GM19467 (cell line): ENCODE results near the gene INTS4.
"Not testable (repeated sequence)": the region's sequence is repeated elsewhere in the genome, so short reads cannot be mapped to it uniquely, and the experiment has no call there.

Source experiments
- ATAC-seq: cut with Tn5 transposase; IDR thresholded peaks from one replicate; pipeline ENCODE4 v1.9.1; 2021; ENCODE audit warnings: mild to moderate bottlenecking, moderate library complexity; ENCODE audit not compliant: unreplicated experiment

Gene INTS4

GRCh38 chr11:78022397-78023396 lies 28.2 kb upstream of the INTS4 start, which contains the start of gene KCTD14:
Gene KCTD14 (minus strand): TSS chr11:78023276. CDS start chr11:78023249, 27 bp downstream.
- ATAC-seq, result no peak

DNA sequence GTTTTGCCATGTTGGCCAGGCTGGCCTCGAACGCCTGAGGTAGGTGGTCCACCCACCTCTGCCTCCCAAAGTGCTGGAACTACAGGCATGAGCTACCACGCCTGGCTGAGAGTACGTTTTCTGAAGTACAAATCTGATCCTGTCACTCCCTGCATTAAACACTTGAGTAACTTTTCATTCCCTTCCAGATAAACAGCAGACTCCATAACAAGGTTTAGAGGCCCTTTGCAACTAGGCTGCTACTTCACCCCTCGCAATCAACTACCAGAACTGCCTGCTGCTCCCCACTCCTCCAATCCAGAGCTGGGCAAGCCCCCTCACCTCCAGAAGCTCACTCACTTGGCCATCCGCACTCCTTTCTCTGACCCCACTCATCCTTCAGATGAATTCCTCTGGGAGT lies 27.1 kb upstream of the INTS4 start:
- no peak for ATAC-seq

- ATAC-seq, result no peak
These were observed 25.8 kb upstream of the INTS4 start for GRCh38 chr11:78020246-78020645.

DNA sequence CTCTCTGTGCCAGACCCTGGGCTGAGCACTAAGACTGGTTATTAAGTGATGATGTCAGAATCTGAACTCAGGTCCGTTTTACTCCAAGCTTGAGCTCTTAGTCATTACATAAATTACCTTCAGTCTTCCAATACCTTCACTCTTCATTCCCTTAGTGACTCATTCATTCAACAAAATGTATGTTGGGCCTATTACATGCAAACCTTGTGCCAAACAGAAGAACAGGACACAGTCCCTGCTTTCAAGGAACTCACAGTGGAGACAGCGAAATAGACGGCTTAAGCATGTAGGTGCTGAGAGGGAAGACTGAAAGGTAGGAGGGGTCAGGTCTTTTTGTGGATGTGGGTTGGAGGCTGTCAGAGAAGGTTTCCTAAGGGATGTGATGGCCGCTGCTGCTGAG lies 25.3 kb upstream of the INTS4 start:
- no peak for ATAC-seq

DNA sequence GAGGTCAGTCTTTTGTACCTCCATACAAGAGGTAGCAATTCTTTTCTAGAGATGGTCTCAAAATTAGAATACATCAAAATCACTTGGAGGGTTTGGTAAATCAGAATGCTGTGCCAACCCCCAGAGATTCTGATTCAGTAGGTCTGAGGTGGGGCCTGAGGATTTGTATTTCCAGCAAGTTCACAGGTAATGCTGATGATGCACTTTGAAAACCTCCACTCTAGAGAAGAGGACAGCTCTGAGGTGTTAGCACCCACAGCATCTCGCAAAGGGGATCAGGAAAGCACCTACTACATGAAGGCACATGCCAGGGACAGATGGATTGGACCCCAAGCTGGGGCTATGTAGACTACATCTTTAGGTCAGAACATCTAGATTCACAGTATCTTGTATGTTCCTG lies 21.4 kb upstream of the INTS4 start:
- ATAC-seq, result no peak

GRCh38 chr11:78014937-78015520 lies 20.6 kb upstream of the INTS4 start:
- ATAC-seq, result not testable (repeated sequence)

GRCh38 chr11:78011301-78011700 lies 16.8 kb upstream of the INTS4 start:
- no peak for ATAC-seq

DNA sequence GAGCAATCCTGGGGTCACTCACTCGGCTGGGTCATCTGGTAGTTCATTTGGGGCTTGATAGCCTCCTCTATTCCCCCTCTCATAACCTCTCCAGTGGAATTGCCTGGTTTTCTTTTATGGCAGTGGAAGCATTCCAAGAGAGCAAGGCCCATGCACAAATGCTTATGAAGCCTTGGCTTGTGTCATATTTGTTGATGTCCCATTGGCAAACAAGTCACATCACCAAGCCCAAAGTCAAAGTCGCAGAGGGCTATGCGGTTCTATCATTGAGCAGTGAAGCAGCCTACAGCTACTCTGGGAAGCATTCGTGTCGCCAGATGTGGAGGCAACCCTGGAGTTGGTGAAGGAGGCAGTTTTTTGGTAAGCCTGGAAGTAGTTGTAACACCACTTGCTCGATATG lies 16.3 kb upstream of the INTS4 start:
- ATAC-seq, result no peak

DNA sequence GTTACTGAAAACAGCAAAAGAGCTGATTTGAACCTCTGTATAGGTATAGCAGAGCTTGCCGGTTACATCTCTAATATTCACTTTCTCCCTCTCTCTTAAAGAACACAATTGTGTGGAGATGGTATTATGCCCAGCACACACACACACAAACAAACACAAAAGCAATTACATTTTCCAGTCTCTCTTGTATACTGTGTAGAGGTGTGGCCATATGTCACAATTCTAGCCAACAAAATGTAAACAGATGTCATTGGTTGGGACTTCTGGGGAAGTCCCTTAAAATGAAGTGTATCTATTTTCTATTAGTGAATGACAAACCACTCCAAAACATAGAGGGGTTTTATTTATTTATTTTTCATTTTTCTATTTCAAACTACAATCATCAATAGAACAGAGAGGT lies 15.8 kb upstream of the INTS4 start:
- ATAC-seq, result no peak

- ATAC-seq, result no peak
These were observed 14.6 kb upstream of the INTS4 start for GRCh38 chr11:78009062-78009461.

DNA sequence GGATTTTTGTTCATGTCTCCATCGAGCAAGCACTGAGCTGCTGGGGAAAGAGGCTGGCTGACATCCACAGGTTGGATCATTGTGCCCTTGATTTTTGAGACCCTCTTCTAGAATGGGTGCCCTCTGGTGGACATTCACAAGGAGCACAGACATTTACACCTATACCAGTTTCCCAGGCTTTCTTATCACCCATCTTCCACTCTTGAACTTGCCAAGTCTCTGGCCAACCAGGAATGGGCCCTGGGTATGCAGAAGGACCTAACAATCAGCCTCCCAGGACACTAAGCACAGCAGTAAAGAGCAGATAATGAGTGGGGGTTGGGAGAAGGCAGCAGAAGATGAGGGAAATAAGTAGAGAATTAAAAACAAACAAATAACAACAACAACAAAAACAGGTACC lies 5.7 kb upstream of the INTS4 start:
- peak; percentile 65 for ATAC-seq

DNA sequence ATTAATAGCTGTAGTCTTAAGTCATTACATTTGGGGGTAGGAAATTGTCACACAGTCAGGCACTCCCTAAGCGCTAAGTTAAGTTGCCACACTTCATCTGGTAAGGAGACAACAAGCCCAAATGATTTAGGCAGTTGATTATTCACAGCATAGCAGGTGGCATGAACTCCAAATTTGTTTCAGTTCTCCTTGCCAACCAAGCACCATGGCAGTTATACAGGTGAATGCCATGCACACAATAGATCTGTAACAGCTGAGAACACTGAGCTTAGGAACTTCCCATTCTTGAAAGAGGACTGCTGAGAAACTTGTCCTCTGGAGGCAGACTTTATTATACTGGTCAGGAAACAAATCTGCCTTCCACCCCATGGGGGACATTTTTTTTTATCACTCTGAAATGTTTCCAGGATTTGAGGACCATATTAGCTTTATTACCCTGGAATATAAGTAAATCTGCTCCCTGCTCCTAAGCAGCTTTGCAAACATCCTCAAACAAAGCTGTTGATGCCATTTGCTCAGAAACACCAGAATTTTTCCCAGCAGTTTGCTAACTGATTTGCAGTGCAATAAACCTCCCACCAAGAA lies 5.1 kb upstream of the INTS4 start:
- ATAC-seq, result no peak

GRCh38 chr11:77993902-77994301 lies 566 bp downstream of the INTS4 start:
- no peak for ATAC-seq

DNA sequence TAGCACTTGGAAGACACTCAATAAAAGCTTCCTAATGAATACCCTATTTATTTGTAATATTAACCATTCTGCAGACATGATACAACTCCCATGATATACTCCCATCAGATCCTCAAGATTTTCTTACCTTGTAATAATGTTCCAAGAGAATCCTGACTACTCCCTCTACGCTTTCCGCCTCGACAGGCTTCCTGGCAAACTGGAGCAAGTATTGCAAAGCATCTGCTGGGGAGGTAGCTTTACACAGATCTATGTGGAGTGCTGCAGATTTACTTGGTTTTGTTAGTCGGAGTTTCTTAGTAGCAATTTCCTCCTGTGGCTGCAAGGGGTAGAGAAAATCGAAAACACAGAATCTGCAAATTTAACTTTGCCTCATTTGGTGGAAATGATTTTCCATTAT lies 3.5 kb downstream of the INTS4 start:
- ATAC-seq, result no peak

DNA sequence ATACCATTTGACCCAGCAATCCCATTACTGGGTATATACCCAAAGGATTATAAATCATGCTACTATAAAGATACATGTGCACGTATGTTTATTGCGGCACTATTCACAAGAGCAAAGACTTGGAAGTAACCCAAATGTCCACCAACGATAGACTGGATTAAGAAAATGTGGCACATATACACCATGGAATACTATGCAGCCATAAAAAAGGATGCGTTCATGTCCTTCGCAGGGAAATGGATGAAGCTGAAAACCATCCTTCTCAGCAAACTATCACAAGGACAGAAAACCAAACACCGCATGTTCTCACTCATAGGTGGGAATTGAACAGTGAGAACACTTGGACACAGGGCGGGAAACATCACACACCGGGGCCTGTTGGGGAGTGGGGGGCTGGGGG lies 8.0 kb downstream of the INTS4 start:
- ATAC-seq, result not testable (repeated sequence)

- no peak for ATAC-seq
These were observed 13.0 kb downstream of the INTS4 start for GRCh38 chr11:77981346-77981947.

- ATAC-seq, result peak; percentile 53
These were observed 26.1 kb downstream of the INTS4 start for GRCh38 chr11:77968337-77968736.

- no peak for ATAC-seq
These were observed 26.7 kb downstream of the INTS4 start for GRCh38 chr11:77967753-77968152.

DNA sequence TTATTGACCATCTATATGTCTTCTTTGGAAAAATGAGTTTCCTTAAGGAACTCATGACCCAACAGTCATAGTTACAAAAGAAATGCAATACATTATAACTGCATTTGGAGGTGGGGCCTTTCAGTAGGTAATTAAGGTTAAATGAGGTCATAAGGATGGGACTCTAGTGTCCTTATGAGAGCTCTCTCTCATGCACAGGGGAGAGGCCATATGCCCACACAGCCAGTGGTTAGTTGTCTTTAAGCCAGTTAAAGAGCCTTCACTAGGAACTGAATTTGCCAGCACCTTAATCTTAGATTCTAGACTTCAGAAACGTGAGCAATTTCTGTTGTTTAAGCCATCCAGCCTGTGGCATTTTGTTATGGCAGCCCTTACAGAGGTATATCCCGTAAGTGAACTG lies 27.3 kb downstream of the INTS4 start:
- ATAC-seq, result no peak

GRCh38 chr11:77966338-77966737 lies 28.1 kb downstream of the INTS4 start:
- ATAC-seq, result no peak

DNA sequence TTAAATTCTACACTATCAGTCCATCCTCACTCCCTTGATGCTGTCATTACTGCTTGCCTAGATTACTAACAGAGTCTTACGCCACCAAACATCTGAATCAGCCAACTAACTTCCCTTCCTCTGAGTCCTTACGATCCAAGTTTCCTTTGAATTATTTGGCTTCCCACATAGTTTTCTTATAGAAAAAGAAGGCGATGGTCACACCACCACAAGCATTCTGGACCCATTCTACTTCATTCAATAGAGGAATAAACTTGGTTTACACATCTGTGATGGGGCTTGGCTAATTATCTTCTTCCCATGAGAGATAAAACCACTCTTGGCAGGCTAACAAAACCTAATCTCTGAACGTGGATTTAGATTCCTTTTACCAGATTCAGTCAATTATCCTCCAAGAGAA lies 35.0 kb downstream of the INTS4 start:
- no peak for ATAC-seq
